Mesothelial cell of epicardium (in vitro differentiated cells): ENCODE results near the gene SLC9A8. TPM values are rescaled to one million over a fixed set of nuclear protein-coding genes. Genes with fewer than 3 reads are reported as not detected.
"Not testable (repeated sequence)": the region's sequence is repeated elsewhere in the genome, so short reads cannot be mapped to it uniquely, and the experiment has no call there.

ENCODE experiments used
- DNase-seq, 2 experiments: peaks; one replicate each; pipeline ENCODE4 v3.0.0; 2021; ENCODE audit warnings: low spot score in 2 of 2; ENCODE audit not compliant: unreplicated experiment in 2 of 2
- H3K27ac Mint-ChIP-seq: 2 replicates; pipeline ENCODE4 v1.8.0; 2021; ENCODE audit warnings: mixed read lengths
- H3K27me3 Mint-ChIP-seq: 2 replicates; pipeline ENCODE4 v1.8.0; 2021; ENCODE audit warnings: low read depth, mixed read lengths
- H3K36me3 Mint-ChIP-seq: 2 replicates; pipeline ENCODE4 v1.8.0; 2021; ENCODE audit warnings: mixed read lengths
- H3K4me1 Mint-ChIP-seq: 2 replicates; pipeline ENCODE4 v1.8.0; 2021; ENCODE audit warnings: mixed read lengths
- H3K4me3 Mint-ChIP-seq: 2 replicates; pipeline ENCODE4 v1.8.0; 2021; ENCODE audit warnings: mild to moderate bottlenecking, moderate library complexity, mixed read lengths
- H3K9me3 Mint-ChIP-seq: 2 replicates; pipeline ENCODE4 v1.8.0; 2021; ENCODE audit warnings: mixed read lengths
- total RNA-seq: library from RNA; stranded (reverse); gene quantifications from 3 replicates; pipeline ENCODE4 v1.2.1, GENCODE V29; 2021
- TF ChIP-seq, protein P1 (sequence below): fragments of 200-600 bp; sonication (generic); IDR thresholded peaks from one replicate; pipeline ENCODE4 v1.5.0; 2021; ENCODE audit warnings: antibody characterized with exemption; ENCODE audit not compliant: unreplicated experiment

SLC9A8 gene
- total RNA-seq, 1 donor from 2014 or later: 11.9 TPM

- TF ChIP-seq, protein P1, sequence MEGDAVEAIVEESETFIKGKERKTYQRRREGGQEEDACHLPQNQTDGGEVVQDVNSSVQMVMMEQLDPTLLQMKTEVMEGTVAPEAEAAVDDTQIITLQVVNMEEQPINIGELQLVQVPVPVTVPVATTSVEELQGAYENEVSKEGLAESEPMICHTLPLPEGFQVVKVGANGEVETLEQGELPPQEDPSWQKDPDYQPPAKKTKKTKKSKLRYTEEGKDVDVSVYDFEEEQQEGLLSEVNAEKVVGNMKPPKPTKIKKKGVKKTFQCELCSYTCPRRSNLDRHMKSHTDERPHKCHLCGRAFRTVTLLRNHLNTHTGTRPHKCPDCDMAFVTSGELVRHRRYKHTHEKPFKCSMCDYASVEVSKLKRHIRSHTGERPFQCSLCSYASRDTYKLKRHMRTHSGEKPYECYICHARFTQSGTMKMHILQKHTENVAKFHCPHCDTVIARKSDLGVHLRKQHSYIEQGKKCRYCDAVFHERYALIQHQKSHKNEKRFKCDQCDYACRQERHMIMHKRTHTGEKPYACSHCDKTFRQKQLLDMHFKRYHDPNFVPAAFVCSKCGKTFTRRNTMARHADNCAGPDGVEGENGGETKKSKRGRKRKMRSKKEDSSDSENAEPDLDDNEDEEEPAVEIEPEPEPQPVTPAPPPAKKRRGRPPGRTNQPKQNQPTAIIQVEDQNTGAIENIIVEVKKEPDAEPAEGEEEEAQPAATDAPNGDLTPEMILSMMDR: no peak
- no peak for DNase-seq
- Mint-ChIP-seq H3K4me3 (no peak overlapping the region), H3K9me3 (no peaks in the 10 kb centered on the region), H3K4me1 (no peaks in the 10 kb centered on the region), H3K27me3 (no peaks in the 10 kb centered on the region), H3K27ac (no peak overlapping the region), H3K36me3 (no peaks in the 10 kb centered on the region)
Observed at GRCh38 chr20:49797344-49797615, 15.3 kb upstream of the SLC9A8 start.

DNA sequence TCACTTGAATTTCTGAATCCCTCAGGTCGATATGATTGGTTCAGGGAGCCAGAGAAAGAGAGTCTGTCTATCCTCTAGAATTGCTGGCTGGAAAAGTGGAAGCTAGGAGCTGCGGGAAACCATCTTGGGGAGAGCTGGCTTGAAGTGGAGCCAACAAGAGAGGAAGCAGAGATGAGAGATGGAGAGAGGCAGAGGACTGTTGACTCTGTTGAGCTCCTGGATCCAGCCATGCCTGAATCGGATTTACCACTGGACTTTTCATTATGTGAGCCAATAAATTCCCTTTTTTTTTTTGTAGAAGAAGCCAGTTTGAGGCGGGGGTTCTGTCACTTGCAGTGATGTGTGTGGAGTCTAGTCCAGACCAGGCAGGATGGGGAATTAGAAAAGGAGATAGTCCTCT, 13.9 kb upstream of the SLC9A8 start:
- Mint-ChIP-seq H3K27ac (no peak overlapping the region), H3K4me3 (no peak overlapping the region), H3K4me1 (no peaks in the 10 kb centered on the region), H3K36me3 (no peaks in the 10 kb centered on the region), H3K27me3 (no peaks in the 10 kb centered on the region), H3K9me3 (peaks cover 3% of the 10 kb centered on the region)
- DNase-seq: no peak
- TF ChIP-seq, protein P1: no peak

- DNase-seq: no peak
- Mint-ChIP-seq H3K36me3 (no peaks in the 10 kb centered on the region), H3K4me1 (no peaks in the 10 kb centered on the region), H3K27ac (no peak overlapping the region), H3K27me3 (no peaks in the 10 kb centered on the region), H3K9me3 (peaks cover 4% of the 10 kb centered on the region), H3K4me3 (no peak overlapping the region)
- TF ChIP-seq, protein P1: no peak
Observed at GRCh38 chr20:49799698-49800097, 12.9 kb upstream of the SLC9A8 start.

DNA sequence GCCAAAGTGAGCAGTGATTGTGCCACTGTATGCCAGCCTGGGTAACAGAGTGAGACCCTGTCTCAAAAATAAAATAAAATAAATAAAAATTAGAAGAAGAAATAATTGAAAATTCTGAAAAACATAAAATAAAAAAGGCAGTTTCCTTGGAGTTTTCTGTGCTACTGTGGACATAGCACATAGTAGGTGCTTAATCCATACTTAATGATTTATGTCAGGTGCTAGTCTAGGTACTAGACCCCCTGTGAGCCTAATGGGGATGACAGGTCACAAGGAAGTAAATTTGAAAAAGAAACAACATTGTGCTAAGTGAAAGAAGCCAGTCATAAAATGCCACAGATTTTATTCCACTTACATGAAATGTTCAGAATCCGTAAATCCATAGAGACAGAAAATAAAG, 9.2 kb upstream of the SLC9A8 start:
- no peaks in the 10 kb centered on the region for H3K36me3 Mint-ChIP-seq
- H3K27ac Mint-ChIP-seq: no peak overlapping the region
- H3K4me1 Mint-ChIP-seq: no peaks in the 10 kb centered on the region
- H3K27me3 Mint-ChIP-seq: no peaks in the 10 kb centered on the region
- H3K4me3 Mint-ChIP-seq: no peak overlapping the region
- H3K9me3 Mint-ChIP-seq: peaks cover 4% of the 10 kb centered on the region
- no peak for DNase-seq
- TF ChIP-seq, protein P1: no peak

DNA sequence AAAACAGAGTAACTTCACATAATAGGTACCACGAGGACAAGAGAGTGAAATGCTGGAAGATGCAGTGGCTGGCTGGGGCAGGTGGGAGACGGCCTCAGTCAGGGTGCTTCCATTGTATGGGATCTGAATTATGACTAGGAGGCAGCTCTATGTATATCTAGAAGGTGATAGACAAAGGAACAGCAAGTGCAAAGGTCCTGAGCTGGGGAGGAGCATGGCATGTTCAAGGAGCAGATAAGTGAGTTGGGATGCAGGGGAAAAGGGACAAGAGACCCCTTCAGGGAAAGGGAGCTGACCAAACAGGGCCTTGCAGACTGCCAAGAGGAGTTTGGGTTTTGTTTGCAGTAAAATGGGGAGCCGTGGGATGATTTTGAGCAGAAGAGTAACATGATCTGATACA, 8.3 kb upstream of the SLC9A8 start:
- Mint-ChIP-seq H3K9me3 (peaks cover 4% of the 10 kb centered on the region), H3K4me1 (no peaks in the 10 kb centered on the region), H3K27ac (no peak overlapping the region), H3K4me3 (no peak overlapping the region), H3K36me3 (no peaks in the 10 kb centered on the region), H3K27me3 (no peaks in the 10 kb centered on the region)
- no peak for DNase-seq
- TF ChIP-seq, protein P1: no peak

GRCh38 chr20:49805224-49805876, 7.3 kb upstream of the SLC9A8 start:
- H3K9me3 Mint-ChIP-seq, H3K27ac Mint-ChIP-seq, H3K36me3 Mint-ChIP-seq: not testable (repeated sequence)

More at GRCh38 chr20:49805224-49805876, 7.3 kb upstream of the SLC9A8 start:
- not testable (repeated sequence) for DNase-seq, H3K27me3 Mint-ChIP-seq, H3K4me3 Mint-ChIP-seq, H3K4me1 Mint-ChIP-seq
